Smooth muscle cell (in vitro differentiated cells): ENCODE data around the gene ZNF469. TPM values are rescaled to one million over a fixed set of nuclear protein-coding genes. Genes with fewer than 3 reads are reported as not detected.

ENCODE experiments used
- DNase-seq: peaks from one replicate; lab custom pipeline; 2025; ENCODE audit not compliant: unreplicated experiment; lab: John Stamatoyannopoulos, UW
- H2AFZ ChIP-seq: fragments of 200-600 bp; sonication (generic); 2 replicates; pipeline ENCODE4 v1.6.0; 2016; ENCODE audit warnings: antibody characterized with exemption, low read depth, mild to moderate bottlenecking
- H3F3A ChIP-seq: fragments of 200-600 bp; sonication (generic); 2 replicates; pipeline ENCODE4 v1.6.0; 2017; ENCODE audit warnings: antibody characterized with exemption, low read depth
- H3K27ac ChIP-seq: fragments of 200-600 bp; sonication (generic); 2 replicates; pipeline ENCODE4 v1.5.1; 2016; ENCODE audit warnings: low read depth, mild to moderate bottlenecking
- H3K27me3 ChIP-seq: fragments of 200-600 bp; sonication (generic); 2 replicates; pipeline ENCODE4 v1.6.1; 2016; ENCODE audit warnings: low read depth, mild to moderate bottlenecking
- H3K36me3 ChIP-seq: fragments of 200-600 bp; sonication (generic); 2 replicates; pipeline ENCODE4 v1.5.1; 2016; ENCODE audit warnings: low read depth
- H3K4me1 ChIP-seq: fragments of 200-600 bp; sonication (generic); 2 replicates; pipeline ENCODE4 v1.5.1; 2016; ENCODE audit warnings: low read depth
- H3K4me2 ChIP-seq: fragments of 200-600 bp; sonication (generic); 2 replicates; pipeline ENCODE4 v1.6.0; 2016; ENCODE audit warnings: mild to moderate bottlenecking
- H3K4me3 ChIP-seq: fragments of 200-600 bp; sonication (generic); 2 replicates; pipeline ENCODE4 v1.5.1; 2016; ENCODE audit warnings: mild to moderate bottlenecking
- H3K79me2 ChIP-seq: fragments of 200-600 bp; sonication (generic); 2 replicates; pipeline ENCODE4 v1.6.0; 2016; ENCODE audit warnings: low read depth, mild to moderate bottlenecking
- H3K9ac ChIP-seq: fragments of 200-600 bp; sonication (generic); 2 replicates; pipeline ENCODE4 v1.6.0; 2016; ENCODE audit warnings: low read depth
- H3K9me3 ChIP-seq: fragments of 200-600 bp; sonication (generic); replicated peaks from 2 replicates; pipeline ENCODE4 v1.5.1; 2016; ENCODE audit warnings: low read depth
- H4K20me1 ChIP-seq: fragments of 200-600 bp; sonication (generic); 2 replicates; pipeline ENCODE4 v1.6.0; 2016; ENCODE audit warnings: low read depth
- WGBS: methylation state at CpG from one replicate; pipeline ENCODE4 v1.1.7; 2016; ENCODE audit warnings: low lambda C conversion rate; 5-methylcytosine and 5-hydroxymethylcytosine counted together
- polyA plus RNA-seq: library from polyadenylated mRNA; unstranded; fragments of >200 nt; fragmentation: Nextera tagmentation; extraction: Ambion mirVana; gene quantifications from 2 replicates; pipeline ENCODE4 v1.2.1, GENCODE V29; 2016
- total RNA-seq: library from RNA; depleted of rRNA; stranded (reverse); fragments of >200 nt; gene quantifications from 2 replicates; pipeline ENCODE4 v1.2.3, GENCODE V29; 2014
- TF ChIP-seq, protein P1 (sequence below): fragments of 200-600 bp; sonication (generic); IDR thresholded peaks from 2 replicates; pipeline ENCODE4 v1.5.1; 2017; ENCODE audit warnings: borderline replicate concordance, mild to moderate bottlenecking, antibody characterized with exemption; ENCODE audit not compliant: insufficient read depth, poor library complexity, severe bottlenecking

The ZNF469 gene
- total and polyA plus RNA-seq, 2 experiments from 2014 or later, result 5.0 to 6.2 TPM

DNA sequence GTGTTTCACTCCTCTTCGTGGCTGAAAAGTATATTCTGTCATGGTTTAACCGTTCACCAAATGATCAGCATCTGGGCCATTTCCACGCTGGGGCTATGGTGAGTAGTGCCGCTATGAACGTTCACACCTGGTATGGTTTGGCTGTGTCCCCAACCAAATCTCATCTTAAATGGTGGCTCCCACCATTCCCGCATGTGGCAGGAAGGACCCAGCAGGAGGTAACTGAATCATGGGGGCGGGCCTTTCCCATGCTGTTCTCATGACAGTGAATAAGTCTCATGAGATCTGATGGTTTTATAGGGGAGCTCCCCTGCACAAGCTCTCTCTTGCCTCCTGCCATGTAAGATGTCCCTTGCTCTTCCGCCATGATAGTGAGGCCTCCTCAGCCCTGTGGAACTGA is 45.7 kb upstream of the ZNF469 start:
- TF ChIP-seq, protein P1, sequence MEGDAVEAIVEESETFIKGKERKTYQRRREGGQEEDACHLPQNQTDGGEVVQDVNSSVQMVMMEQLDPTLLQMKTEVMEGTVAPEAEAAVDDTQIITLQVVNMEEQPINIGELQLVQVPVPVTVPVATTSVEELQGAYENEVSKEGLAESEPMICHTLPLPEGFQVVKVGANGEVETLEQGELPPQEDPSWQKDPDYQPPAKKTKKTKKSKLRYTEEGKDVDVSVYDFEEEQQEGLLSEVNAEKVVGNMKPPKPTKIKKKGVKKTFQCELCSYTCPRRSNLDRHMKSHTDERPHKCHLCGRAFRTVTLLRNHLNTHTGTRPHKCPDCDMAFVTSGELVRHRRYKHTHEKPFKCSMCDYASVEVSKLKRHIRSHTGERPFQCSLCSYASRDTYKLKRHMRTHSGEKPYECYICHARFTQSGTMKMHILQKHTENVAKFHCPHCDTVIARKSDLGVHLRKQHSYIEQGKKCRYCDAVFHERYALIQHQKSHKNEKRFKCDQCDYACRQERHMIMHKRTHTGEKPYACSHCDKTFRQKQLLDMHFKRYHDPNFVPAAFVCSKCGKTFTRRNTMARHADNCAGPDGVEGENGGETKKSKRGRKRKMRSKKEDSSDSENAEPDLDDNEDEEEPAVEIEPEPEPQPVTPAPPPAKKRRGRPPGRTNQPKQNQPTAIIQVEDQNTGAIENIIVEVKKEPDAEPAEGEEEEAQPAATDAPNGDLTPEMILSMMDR, result no peak
- H3K9me3 ChIP-seq, result no peaks in the 10 kb centered on the region
- no peaks in the 10 kb centered on the region for H3K27me3 ChIP-seq
- H3K4me1 ChIP-seq, result peaks cover 7% of the 10 kb centered on the region
- no peak overlapping the region for H3K4me3 ChIP-seq
- WGBS, result 96% methylated on average over 8 of the region's 8 CpGs
- no peaks in the 10 kb centered on the region for H3K36me3 ChIP-seq
- H3K79me2 ChIP-seq, result no peaks in the 10 kb centered on the region
- DNase-seq, result no peak
- no peak overlapping the region for H3K4me2 ChIP-seq
- no peak overlapping the region for H2AFZ ChIP-seq
- H3K9ac ChIP-seq, result no peak overlapping the region
- H4K20me1 ChIP-seq, result no peaks in the 10 kb centered on the region
- H3K27ac ChIP-seq, result no peak overlapping the region
- H3F3A ChIP-seq, result no peaks in the 10 kb centered on the region

DNA sequence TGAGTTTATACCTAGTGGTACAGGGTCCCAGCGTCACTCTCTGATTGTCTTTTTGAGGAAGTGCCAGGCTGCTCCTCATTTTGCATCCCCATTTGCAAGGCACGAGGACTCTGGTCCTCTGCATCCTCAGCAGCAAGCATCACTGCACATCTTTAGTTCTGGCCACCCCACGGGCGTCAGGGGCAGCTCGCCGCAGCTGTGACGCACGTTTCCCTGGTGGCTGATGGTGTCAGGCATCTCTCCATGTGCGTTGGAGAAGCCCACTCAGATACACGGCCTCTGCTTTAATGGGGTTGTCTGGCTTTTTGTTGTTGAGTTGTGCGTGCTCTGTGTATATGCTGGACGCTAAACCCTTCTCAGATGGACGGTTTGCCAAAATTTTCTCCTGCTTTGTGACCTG is 45.2 kb upstream of the ZNF469 start:
- WGBS, result 96% methylated on average over 13 of the region's 13 CpGs
- TF ChIP-seq, protein P1, result no peak
- Histone ChIP-seq H3K9ac (no peak overlapping the region), H3K36me3 (no peaks in the 10 kb centered on the region), H3K27me3 (no peaks in the 10 kb centered on the region), H3K4me2 (no peak overlapping the region), H3K79me2 (no peaks in the 10 kb centered on the region), H3F3A (no peaks in the 10 kb centered on the region), H3K9me3 (no peaks in the 10 kb centered on the region), H2AFZ (no peak overlapping the region), H3K27ac (no peak overlapping the region), H4K20me1 (no peaks in the 10 kb centered on the region), H3K4me1 (peaks cover 4% of the 10 kb centered on the region), H3K4me3 (no peak overlapping the region)
- no peak for DNase-seq

DNA sequence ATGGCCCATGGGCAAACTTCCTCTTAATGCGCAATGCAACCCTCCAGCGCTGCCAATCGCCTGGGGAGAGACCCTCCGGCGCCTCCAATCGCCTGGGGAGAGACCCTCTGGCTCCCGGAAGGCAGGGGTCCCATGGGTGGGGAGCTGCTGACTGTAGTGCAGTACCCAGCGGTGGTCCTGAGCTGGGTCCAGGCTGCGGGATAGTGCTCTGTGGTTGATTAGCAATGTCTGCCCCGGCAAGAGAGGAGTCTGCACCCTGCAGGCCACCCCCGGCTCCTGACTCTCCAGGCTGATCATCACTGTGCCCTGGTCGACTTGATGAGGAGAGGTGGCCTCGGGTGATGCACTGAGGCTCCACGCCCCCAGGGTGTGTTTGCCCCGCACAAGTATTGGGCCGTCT is 44.6 kb upstream of the ZNF469 start:
- no peaks in the 10 kb centered on the region for H3K4me1 ChIP-seq
- TF ChIP-seq, protein P1, result no peak
- no peaks in the 10 kb centered on the region for H3K27me3 ChIP-seq
- H3K4me3 ChIP-seq, result no peak overlapping the region
- no peaks in the 10 kb centered on the region for H3F3A ChIP-seq
- no peak overlapping the region for H3K27ac ChIP-seq
- H3K79me2 ChIP-seq, result no peaks in the 10 kb centered on the region
- H2AFZ ChIP-seq, result no peak overlapping the region
- H3K4me2 ChIP-seq, result no peak overlapping the region
- no peak for DNase-seq
- 87% methylated on average over 16 of the region's 16 CpGs for WGBS
- H3K9ac ChIP-seq, result no peak overlapping the region
- no peaks in the 10 kb centered on the region for H3K9me3 ChIP-seq
- H3K36me3 ChIP-seq, result no peaks in the 10 kb centered on the region
- H4K20me1 ChIP-seq, result no peaks in the 10 kb centered on the region

DNA sequence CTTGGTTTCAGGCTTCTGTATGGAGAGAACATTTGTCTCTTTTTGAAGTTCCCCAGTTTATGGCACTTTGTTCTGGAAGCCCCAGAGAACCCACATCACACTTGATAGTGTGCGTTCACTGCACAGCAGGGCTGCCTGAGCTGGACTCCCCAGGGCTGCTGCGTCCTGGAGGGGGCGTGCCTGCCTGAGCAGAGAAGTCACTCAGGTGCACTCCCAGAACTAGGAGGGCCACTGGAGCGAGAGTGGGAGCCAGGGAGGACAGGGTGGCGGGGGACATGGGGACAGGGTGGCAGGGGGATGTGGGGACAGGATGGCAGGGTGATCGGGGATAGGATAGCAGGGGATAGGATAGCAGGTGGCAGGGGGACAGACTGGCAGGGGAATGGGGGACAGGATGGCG is 43.9 kb upstream of the ZNF469 start:
- Histone ChIP-seq H3K36me3 (no peaks in the 10 kb centered on the region), H3K4me1 (no peaks in the 10 kb centered on the region), H4K20me1 (no peaks in the 10 kb centered on the region), H3F3A (no peaks in the 10 kb centered on the region), H2AFZ (no peak overlapping the region), H3K9ac (no peak overlapping the region), H3K79me2 (no peaks in the 10 kb centered on the region), H3K4me2 (no peak overlapping the region), H3K9me3 (no peaks in the 10 kb centered on the region), H3K27me3 (no peaks in the 10 kb centered on the region), H3K27ac (no peak overlapping the region), H3K4me3 (no peak overlapping the region)
- TF ChIP-seq, protein P1, result no peak
- no peak for DNase-seq
- WGBS, result 85% methylated on average over 4 of the region's 7 CpGs
